Ovary (tissue), 3 donors: ENCODE data around the gene POTEM.
"Not testable (repeated sequence)": the region's sequence is repeated elsewhere in the genome, so short reads cannot be mapped to it uniquely, and the experiment has no call there.

Source experiments
- EP300 ChIP-seq: sonication (generic); formaldehyde crosslinking; IDR thresholded peaks from one replicate; pipeline ENCODE4 v1.6.1; 2017; ENCODE audit warnings: antibody characterized with exemption
- TF ChIP-seq, protein P1 (sequence below), 3 donors: fragments of 450-650 bp in 2 of 3; fragments of 200-600 bp in 1 of 3; IDR thresholded peaks; one replicate each; pipeline versions ENCODE4 v1.5.1 to v1.8.0; 2016 to 2022; ENCODE audit warnings: antibody characterized with exemption in 3 of 3, mild to moderate bottlenecking in 1 of 3
- donor health status: DM: no; HTN: no; CAD: no.

GRCh38 chr14:19025080-19025589, 57.9 kb downstream of the POTEM start:
- TF ChIP-seq, protein P1, sequence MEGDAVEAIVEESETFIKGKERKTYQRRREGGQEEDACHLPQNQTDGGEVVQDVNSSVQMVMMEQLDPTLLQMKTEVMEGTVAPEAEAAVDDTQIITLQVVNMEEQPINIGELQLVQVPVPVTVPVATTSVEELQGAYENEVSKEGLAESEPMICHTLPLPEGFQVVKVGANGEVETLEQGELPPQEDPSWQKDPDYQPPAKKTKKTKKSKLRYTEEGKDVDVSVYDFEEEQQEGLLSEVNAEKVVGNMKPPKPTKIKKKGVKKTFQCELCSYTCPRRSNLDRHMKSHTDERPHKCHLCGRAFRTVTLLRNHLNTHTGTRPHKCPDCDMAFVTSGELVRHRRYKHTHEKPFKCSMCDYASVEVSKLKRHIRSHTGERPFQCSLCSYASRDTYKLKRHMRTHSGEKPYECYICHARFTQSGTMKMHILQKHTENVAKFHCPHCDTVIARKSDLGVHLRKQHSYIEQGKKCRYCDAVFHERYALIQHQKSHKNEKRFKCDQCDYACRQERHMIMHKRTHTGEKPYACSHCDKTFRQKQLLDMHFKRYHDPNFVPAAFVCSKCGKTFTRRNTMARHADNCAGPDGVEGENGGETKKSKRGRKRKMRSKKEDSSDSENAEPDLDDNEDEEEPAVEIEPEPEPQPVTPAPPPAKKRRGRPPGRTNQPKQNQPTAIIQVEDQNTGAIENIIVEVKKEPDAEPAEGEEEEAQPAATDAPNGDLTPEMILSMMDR (IDR thresholded peaks at IDR 0.05), result not testable (repeated sequence)
- not testable (repeated sequence) for TF ChIP-seq EP300
